ENCODE data around the gene PHRF1. TPM values are rescaled to one million over a fixed set of nuclear protein-coding genes. Genes with fewer than 3 reads are reported as not detected.

The PHRF1 gene
- total RNA-seq, 1 experiment from 2014 or later = 48.9 TPM

DNA sequence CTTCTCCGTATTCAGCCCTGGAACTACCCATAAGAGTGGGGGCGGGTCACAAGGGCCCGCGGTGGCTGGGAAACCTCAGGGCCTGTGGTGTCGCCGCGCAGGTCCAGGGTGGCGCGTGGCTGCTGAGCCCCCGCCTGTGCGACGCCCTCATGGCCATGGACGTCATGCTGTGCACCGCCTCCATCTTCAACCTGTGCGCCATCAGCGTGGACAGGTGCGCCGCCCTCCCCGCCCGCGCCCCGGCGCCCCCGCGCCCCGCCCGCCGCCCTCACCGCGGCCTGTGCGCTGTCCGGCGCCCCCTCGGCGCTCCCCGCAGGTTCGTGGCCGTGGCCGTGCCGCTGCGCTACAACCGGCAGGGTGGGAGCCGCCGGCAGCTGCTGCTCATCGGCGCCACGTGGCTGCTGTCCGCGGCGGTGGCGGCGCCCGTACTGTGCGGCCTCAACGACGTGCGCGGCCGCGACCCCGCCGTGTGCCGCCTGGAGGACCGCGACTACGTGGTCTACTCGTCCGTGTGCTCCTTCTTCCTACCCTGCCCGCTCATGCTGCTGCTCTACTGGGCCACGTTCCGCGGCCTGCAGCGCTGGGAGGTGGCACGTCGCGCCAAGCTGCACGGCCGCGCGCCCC, 63.2 kb downstream of the PHRF1 start:
- Histone ChIP-seq H2BK120ac (ENCODE audit: low read depth, low read length, poor library complexity, severe bottlenecking) (no peak overlapping the region), H2BK15ac (ENCODE audit: low read depth, low read length) (no peak overlapping the region), H3K9me3 (ENCODE audit: control insufficient read depth, low read depth, low read length) (no peaks in the 10 kb centered on the region), H3K56ac (ENCODE audit: insufficient read length, low read depth, low read length) (no peak overlapping the region), H3K4me1 (ENCODE audit: insufficient read depth, low read length) (no peaks in the 10 kb centered on the region; the same call in 1 of the 2 replicates), H2BK20ac (ENCODE audit: low read depth, low read length, poor library complexity, severe bottlenecking) (no peak overlapping the region), H3K23me2 (ENCODE audit: insufficient read length, low read depth, low read length, poor library complexity, severe bottlenecking) (peaks cover 19% of the 10 kb centered on the region), H3K27me3 (ENCODE audit: insufficient read depth, low read length) (peaks cover 33% of the 10 kb centered on the region), H2BK5ac (ENCODE audit: insufficient read length, low read length) (no peak overlapping the region), H3K14ac (ENCODE audit: insufficient read depth, low read length) (peak overlapping the region; percentile 40), H2BK12ac (ENCODE audit: insufficient read length, low read depth, low read length) (no peak overlapping the region), H3K9ac (ENCODE audit: extremely low read depth, insufficient read length, low read length) (no peak overlapping the region), H4K8ac (replicated peaks; ENCODE audit: insufficient read length, low read depth, low read length) (no peak overlapping the region), H4K20me1 (ENCODE audit: control insufficient read depth, insufficient read depth, insufficient read length) (no peaks in the 10 kb centered on the region), H3T11ph (ENCODE audit: low read length) (no peak overlapping the region), H2AK5ac (ENCODE audit: insufficient read length, low read length) (no peak overlapping the region), H3K4ac (ENCODE audit: low read depth, low read length) (no peak overlapping the region), H3K79me2 (ENCODE audit: insufficient read depth, low read length) (no peaks in the 10 kb centered on the region), H3K27ac (ENCODE audit: insufficient read length, low read depth, low read length) (no peak overlapping the region), H3K79me1 (ENCODE audit: insufficient read depth, low read depth, low read length, poor library complexity, severe bottlenecking) (no peaks in the 10 kb centered on the region), H3K18ac (ENCODE audit: insufficient read length, low read depth, low read length) (peak overlapping the region; percentile 62), H2AFZ (ENCODE audit: low read length) (no peak overlapping the region), H4K5ac (ENCODE audit: insufficient read length, low read depth, low read length) (no peak overlapping the region), H3K4me2 (ENCODE audit: insufficient read depth, insufficient read length, low read length) (peak overlapping the region; percentile 33), H3K23ac (ENCODE audit: insufficient read length, low read depth, low read length) (no peak overlapping the region), H4K91ac (ENCODE audit: insufficient read length, low read depth, low read length) (no peak overlapping the region)
- Mint-ChIP-seq H3K27ac (peak overlapping the region in 1 of 3 experiments; percentile 93; a peak in 2 of 7 replicates), H3K9me3 (no peaks in the 10 kb centered on the region; a peak in 2 of 5 replicates), H3K4me1 (peaks cover 18 to 28% of the 10 kb centered on the region in 2 experiments), H3K36me3 (ENCODE audit: insufficient read depth in 1 of 3, low read depth in 3 of 3) (peaks cover 2 to 22% (median 5%) of the 10 kb centered on the region in 3 experiments; a peak in 4 of 7 replicates), H3K27me3 (ENCODE audit: low read depth) (peaks cover 50% of the 10 kb centered on the region), H3K4me3 (peak overlapping the region; percentile 55 to 75; a peak in 3 of 5 replicates)
- TF ChIP-seq, protein P1, sequence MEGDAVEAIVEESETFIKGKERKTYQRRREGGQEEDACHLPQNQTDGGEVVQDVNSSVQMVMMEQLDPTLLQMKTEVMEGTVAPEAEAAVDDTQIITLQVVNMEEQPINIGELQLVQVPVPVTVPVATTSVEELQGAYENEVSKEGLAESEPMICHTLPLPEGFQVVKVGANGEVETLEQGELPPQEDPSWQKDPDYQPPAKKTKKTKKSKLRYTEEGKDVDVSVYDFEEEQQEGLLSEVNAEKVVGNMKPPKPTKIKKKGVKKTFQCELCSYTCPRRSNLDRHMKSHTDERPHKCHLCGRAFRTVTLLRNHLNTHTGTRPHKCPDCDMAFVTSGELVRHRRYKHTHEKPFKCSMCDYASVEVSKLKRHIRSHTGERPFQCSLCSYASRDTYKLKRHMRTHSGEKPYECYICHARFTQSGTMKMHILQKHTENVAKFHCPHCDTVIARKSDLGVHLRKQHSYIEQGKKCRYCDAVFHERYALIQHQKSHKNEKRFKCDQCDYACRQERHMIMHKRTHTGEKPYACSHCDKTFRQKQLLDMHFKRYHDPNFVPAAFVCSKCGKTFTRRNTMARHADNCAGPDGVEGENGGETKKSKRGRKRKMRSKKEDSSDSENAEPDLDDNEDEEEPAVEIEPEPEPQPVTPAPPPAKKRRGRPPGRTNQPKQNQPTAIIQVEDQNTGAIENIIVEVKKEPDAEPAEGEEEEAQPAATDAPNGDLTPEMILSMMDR (conservative IDR thresholded peaks at IDR 0.05) = no peak
- no peak for DNase-seq
- WGBS (ENCODE audit: extremely low coverage, insufficient read length, low lambda C conversion rate) = no CpG with 5 or more reads among the region's 80 CpGs
